HG03520 (cell line): ENCODE measurements around the gene NOB1.
"Not testable (repeated sequence)": the region's sequence is repeated elsewhere in the genome, so short reads cannot be mapped to it uniquely, and the experiment has no call there.

Experiments
- ATAC-seq: cut with Tn5 transposase; IDR thresholded peaks from one replicate; pipeline ENCODE4 v1.9.1; 2021; ENCODE audit warnings: mild to moderate bottlenecking, moderate library complexity; ENCODE audit not compliant: unreplicated experiment

Gene NOB1

DNA sequence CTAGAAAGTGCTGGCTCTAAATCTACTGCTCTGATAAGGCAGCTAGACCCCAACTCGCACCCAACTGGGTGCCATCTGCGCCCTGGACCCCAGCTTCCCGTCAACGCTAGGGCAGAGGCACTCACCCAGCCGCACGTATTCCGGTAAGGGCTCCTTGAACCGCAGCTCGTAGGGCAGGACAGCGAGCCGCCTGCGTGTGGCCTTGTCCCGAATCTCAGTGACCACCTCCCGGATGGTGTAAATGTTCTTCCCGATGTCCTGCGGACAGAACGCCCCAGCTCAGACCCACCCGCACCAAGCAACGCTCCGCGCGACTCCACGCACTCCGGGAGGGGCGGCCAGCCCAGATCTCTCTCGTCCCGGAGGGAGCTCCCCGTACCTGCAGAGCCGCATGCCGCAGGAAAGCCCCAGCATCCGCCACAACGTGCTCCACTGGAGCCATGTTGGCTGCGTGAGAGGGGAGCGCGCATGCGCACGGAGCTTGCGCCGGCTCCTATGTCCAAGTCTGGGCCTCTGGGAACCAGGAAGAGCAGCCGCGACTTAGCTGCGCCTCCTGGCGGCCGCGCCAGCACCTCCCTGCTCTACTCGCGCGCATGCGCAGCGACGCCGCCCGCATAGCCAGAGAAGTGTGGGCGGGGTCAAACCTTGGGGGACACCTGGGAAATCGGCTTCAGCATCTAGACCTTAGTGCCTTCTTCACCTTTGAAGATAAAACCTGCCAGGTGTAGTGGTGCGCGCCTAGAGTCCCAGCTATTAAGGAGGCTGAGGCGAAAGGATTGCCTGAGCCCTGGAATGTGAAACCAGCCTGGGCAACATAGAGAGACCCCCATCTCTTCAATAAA is at the start of gene NOB1:
Gene NOB1 (minus strand): TSS at position 458 of the 842 bp plus-strand sequence. CDS start 16 bp downstream, at position 442.
- peak; percentile 84 for ATAC-seq

DNA sequence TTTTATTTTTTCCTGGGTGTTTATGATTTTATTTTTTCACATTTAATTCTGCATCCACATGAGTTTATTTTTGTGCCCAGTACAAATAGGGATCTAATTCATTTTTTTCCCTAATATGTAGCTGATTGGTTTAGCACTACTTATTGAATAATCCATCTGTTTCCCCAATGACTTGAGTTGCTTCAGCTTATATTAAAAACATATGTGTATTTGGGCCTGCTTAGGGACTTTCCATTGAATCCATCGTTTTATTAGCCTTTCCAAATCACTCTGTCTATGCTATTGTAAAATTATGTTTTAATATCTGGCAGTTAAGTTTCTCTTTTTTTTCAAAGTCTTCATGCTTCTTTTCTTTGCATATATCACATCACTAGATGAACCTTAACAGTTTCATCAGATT is 49.6 kb upstream of the NOB1 start:
- no peak for ATAC-seq

- no peak for ATAC-seq
Observed at GRCh38 chr16:69799611-69800031, 44.9 kb upstream of the NOB1 start.

GRCh38 chr16:69798466-69798865 is 43.7 kb upstream of the NOB1 start:
- no peak for ATAC-seq

DNA sequence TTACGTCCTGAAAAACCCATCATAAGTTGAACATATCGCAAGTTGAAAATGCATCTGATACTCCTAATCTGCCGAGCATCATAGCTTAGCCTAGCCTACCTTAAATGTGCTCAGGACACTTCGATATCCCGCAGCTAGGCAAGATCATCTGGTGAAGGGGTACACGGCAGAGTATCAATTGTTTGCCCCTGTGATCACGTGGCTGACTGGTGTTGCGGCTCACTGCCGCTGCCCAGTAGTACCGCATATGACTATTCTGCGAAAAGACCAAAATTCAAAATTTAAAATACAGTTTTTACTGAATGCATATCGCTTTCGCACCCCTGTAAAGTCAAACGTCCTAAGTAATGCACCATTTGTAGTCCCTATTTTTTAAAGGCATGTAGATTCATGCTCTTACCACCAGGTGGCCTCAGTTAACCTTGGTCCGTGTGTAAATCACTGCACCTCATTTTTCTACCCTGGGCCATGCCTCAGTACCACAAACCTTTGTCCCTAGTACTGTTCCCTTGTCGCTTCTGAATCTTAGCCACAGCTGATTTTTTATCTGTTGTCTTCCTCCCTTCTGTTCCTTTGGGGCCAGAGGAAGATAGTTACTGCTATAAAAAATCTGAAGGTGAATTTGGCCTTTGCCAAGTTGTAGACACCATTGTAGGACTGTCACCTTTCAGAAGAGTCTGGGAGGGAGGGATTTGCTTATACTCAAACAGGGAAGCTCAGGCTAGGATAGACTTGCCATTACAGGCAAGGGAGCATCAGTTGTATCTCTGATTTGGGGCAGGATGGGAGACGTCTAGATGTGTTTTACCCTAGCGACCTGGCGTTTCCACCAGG is 41.8 kb upstream of the NOB1 start:
- no peak for ATAC-seq

DNA sequence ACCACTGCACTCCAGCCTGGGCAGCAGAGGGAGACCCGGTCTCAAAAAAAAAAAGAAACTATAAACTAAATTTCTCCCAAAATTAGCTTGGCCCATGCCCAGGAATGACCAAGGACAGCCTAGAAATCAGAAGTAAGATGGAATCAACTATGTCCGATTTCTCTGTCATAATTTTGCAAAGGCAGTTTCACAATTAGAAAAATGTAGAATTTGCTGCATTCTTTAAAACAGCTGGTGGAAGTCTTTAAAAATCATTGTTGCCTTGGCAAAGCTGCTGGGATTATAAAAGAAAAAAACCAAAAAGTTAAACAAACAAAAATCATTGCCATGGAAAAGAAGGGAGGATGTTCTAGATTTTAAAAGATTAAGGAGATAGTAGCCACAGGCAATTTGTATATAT is 39.8 kb upstream of the NOB1 start:
- no peak for ATAC-seq

- ATAC-seq, result no peak
Observed at GRCh38 chr16:69793526-69793925, 38.8 kb upstream of the NOB1 start.

DNA sequence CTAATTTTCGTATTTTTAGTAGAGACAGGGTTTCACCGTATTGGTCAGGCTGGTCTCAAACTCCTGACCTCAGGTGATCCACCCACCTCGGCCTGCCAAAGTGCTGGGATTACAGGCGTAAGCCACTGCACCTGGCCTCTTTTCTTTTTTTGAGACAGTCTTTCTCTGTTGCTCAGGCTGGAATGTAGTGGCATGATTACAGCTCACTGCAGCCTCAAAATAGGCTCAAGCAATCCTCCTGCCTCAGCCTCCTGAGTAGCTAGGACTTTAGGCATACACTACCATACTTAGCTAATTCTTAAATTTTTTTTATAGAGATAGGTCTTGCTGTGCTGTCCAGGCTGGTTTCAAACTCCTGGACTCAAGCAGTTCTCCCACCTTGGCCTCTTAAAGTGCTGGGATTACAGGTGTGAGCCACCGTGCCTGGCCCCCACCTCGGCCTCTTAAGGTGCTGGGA is 36.7 kb upstream of the NOB1 start:
- ATAC-seq, result not testable (repeated sequence)

DNA sequence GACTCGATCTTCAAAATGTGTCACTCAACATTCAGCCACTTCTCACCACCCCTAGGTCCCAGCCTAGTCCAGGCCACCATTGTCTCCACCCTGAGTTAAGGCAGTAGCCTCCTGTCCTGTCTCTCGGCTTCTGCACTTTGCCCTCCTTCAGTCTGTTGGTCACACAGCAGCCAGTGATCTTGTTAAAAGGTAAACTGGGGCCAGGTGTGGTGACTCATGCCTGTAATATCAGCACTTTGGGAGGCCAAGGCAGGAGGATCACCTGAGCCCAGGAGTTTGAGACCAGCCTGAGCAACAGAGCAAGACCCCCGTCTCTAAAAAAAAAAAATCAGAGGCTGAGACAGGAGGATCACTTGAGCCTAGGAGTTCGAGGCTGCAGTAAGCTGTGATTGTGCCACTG is 33.2 kb upstream of the NOB1 start:
- no peak for ATAC-seq

GRCh38 chr16:69784586-69784985 is 29.9 kb upstream of the NOB1 start:
- no peak for ATAC-seq

GRCh38 chr16:69781118-69781517 is 26.4 kb upstream of the NOB1 start:
- no peak for ATAC-seq

DNA sequence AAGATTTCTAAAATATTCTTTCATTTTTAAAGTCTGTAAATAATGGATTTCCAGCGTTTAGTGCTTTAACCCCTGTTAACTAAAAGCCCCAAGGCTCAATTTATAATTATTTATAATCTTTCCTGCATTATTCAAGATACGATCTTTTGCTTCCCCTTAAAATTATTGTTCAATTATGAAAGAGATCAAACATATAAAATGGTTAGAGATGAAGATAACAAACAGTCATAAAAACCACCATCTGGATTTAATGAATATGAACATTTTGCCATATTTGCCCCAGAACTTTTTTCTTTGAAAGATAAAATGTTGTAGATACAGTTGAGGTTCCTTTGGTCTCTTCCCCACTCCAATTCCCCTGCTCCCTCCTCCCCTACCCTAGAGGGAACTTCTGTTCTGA is 25.0 kb upstream of the NOB1 start:
- ATAC-seq, result no peak

DNA sequence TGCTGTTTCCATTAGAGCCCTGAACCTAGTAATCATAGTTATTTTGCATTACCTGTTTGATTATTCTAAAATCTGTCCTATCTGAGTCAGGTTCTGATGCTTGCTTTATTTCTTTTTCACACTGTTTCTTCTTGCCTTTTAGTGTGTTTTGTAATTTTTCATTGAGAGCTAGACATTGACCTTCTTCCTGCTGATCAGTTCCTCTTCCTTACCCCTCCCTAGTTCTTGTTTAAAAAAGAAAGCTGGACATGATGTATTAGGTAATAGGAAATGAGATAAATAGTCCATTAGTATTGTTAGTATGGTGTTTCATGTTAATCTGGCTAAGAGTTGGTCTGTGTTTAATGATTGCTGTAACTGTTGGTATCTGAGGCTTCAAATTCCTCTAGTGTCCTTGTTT is 20.8 kb upstream of the NOB1 start:
- no peak for ATAC-seq

GRCh38 chr16:69773260-69773947 is 18.7 kb upstream of the NOB1 start:
- no peak for ATAC-seq

DNA sequence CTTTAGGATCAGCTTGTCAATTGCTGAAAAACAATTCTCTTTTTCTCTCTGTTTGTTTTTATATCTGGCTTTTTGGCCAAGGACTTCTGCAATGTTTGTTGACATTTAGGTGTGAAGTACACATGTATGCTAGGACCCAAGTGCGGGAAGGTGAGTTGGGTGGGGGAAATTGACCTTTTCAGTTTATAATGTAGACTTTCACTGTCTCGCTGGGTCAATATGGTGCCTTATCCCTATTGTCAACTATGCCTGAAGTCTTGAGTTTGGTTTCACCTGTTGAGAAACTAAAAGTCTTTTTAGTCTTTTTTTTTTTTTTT is 16.9 kb upstream of the NOB1 start:
- ATAC-seq, result no peak

- no peak for ATAC-seq
Observed at GRCh38 chr16:69769404-69769803, 14.7 kb upstream of the NOB1 start.

DNA sequence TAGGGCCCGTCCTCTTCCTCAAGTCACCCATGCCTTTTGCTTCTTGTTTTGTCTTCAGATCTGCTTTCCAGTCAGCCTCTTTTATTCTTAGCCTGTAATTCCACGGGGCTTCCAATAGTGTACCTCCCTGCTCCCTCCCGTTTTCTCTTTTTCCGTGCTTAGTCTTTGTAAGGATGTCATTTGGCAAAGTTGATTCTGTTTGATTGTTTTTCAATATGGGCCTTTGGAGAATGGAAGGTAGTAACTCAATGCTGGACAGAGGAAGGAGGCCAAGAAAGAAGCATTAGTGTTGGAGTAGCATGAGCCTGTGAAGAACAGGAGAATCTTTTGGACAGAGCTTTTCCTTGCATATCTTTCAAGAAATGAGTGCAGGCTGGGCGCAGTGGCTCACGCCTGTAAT is 13.9 kb upstream of the NOB1 start:
- ATAC-seq, result no peak

GRCh38 chr16:69767459-69768229 is 12.9 kb upstream of the NOB1 start:
- no peak for ATAC-seq

DNA sequence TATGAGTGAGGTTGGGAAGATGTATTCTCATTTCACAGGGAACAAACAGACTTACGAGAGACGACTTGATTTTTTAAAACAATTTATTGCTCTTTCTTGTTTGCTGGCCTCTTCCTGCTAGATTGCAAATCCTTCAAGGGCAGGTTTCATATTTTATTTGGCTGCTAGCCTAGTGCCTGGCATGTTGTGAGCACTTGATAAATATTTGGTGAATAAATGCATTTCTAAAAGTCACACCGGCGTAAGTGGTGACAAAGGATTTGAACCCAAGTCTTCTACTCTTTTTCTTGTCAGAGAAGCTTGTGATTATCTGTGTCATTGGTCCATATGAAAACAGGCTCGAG is 8.8 kb upstream of the NOB1 start:
- no peak for ATAC-seq

GRCh38 chr16:69762814-69763598 is 8.3 kb upstream of the NOB1 start:
- ATAC-seq, result no peak
